HG03045 (cell line): ENCODE results near the gene DDX6.
"Not testable (repeated sequence)": the region's sequence is repeated elsewhere in the genome, so short reads cannot be mapped to it uniquely, and the experiment has no call there.

Experiments
- ATAC-seq: cut with Tn5 transposase; IDR thresholded peaks from one replicate; pipeline ENCODE4 v1.9.1; 2021; ENCODE audit warnings: mild to moderate bottlenecking, moderate library complexity; ENCODE audit not compliant: unreplicated experiment

Gene DDX6

DNA sequence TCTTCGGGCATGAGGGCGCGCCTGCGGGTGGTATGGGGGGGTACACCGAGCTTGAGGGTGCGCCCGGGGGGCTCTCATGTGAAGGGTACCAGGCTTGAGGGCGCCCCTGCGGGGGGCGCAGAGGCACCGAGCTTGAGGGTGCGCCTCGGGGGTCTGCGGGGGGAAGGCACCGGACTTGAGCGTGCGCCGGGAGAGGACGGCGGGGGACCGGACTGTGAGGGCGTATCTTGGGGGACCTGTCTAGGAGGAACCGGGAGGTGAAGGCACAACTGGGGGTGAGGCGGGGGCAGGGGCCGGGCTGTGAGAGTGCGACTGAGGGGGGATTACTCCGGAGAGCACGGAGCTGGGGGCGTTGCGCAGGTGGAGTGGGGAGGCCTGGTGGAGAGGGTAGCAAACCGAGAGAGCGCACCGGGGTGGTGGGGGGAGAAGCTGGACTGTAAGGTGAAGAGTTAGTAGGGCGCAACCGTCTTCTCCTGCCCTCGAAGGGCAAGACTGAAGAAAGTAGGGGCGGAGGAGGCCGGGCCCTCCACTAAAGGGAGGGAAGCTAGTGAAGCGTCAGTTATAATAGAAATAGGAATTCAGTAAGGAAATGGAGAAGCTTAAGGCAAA, 1.1 kb upstream of the DDX6 start:
- peak; percentile 9 for ATAC-seq

DNA sequence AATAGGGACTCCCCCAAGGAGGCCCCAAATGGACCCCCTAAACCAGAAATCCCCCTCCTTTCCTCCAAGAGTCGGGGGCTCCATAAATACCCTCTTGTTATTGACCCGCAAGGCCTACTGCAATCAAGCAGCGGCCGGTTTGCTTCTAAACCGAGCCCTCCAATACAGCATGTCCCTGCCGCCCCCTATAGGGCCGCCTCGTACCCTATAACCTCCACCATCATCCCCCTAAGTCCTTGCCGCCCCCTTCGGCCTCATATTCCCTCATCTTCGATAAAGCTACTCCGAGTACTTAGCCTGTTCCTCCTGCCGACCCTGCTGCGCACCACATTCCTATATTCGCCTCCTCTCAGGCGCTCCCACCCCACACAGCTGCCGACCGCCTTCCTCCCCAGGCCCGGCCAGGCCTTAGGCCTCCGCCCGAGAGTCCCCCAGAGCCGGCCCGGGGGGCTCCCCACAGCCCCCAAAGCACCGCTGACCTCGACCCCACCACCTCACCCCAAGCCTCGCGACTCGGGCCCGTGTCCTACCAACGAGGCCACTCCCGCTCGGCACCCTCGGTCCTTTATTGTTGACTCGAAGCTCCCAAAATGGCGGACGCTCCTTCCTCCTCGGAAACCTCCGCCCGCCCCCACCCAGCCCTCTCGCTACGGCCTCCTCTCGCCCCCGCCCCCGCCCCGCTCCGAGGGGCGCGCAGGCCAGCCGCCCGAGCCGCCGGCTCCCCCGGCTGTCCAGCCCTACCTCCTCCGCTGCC, 430 bp downstream of the DDX6 start:
- peak; percentile 22 for ATAC-seq

DNA sequence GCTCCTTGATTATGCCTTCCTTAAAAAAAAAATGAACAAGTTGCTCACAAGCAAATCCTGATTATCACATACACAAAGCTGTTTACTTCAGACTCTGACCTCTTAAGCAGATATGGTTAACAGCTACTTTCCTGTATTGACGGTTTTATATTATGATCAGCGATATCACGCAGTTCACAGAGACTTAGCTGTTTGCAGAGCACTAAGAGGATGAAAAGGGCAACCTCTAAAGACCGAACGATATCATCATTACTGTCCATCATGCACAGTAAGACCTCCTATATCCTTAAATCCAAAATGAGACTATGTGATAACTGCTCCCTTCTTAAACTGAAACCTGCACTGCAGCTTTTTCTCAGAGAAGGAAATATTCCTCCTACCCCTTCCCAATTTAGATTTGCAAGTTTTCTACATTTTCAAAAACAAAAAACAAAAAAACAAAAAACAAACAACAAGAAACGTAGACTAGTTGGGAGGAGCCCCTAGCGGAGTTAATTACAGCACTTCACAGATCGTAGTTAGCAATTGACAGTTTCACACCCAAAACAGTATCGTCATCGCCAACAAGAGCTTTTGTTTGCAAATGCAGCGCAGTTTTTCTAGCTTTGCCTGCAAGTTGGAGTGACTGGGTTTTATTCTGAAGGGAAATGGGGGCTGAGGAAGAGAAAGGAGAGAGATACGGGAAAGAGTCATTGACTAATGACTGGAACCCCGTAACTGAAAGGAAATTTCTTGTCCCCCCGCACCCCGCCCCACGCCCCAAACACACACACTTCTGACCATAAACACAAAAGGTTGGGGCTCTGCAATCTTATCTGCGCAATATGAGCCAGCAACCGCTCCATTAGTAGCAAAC, 1.2 kb downstream of the DDX6 start:
- no peak for ATAC-seq

DNA sequence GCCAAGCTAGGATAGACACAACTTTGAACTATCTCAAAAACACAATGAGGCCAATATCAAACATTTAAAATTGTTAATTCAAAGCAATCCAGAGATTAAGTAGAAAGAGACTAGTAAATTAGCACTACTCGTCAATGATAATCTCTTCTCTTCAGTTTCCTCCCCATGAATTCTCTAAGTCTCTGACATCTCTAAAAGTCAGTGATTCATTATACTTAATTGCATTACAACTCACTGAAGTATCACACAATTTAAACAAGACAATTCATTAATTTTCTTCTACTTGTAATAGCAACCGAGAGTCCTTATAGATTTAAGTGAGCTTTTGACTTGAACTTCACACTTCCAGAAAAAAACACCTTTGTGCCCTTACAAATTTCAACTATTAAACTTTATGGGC, 4.3 kb downstream of the DDX6 start:
- ATAC-seq = no peak

DNA sequence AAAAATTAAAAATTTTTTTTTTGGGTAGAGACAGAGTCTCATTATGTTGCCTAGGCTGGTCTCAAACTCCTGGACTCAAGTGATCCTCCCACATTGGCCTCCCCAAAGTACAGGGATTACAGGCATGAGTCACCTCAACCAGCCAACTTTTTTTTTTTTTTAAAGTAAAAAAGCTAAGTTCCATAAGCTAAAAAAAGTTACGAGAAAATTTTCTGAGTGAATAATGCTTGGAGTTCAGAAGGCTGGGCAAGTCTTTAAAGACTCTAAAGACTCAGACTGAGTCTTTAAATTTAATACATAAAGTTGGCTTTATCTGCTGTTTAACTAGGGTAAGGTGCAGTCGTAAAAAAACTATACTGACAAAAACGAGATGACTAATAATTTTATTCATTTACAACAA, 5.6 kb downstream of the DDX6 start:
- ATAC-seq = no peak

DNA sequence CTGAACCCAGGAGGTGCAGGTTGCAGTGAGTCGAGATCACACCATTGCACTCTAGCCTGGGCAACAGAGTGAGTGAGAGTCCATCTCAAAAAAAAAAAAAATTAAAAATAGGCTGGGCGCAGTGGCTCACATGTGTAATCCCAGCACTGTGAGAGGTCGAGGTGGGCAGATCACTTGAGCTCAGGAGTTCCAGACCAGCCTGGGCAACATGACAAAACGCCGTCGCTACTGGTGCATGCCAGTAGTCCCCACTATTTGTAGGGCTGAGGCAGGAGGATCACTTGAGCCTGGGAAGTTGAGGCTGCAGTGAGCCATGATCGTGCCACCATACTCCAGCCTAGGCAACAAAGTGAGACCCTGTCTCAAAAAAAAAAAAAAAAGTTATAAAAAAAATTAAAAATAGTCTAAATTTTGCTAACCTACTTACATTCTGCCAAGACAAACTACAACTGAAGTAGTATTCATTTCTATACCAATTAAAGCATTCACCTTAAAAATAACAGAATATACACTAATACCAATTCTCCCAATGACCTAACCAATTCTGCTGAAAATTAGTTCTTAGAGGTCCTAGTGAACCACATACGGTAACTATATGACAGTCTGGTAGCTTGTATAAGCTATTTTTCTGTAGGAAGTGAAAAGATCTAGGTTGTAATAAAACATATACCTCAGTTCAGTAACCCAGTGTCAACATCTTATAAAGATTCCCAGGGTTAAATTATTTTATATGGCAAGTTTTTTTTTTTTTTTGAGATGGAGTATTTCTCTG, 7.1 kb downstream of the DDX6 start:
- no peak for ATAC-seq

DNA sequence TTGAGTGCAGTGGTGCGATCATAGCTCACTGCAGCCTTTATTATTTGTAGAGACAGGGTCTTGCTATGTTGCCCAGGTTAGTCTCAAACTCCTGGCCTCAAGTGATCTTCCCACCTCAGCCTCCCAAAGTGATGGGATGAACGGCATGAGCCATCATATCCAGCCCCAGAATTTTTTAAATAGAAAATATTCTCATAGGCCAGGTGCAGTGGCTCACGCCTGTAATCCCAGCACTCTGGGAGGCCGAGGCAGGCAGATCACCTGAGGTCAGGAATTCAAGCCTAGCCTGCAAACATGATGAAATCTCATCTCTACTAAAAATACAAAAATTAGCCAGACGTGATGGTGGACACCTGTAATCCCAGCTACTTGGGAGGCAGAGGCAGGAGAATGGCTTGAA, 7.6 kb downstream of the DDX6 start:
- ATAC-seq = not testable (repeated sequence)

DNA sequence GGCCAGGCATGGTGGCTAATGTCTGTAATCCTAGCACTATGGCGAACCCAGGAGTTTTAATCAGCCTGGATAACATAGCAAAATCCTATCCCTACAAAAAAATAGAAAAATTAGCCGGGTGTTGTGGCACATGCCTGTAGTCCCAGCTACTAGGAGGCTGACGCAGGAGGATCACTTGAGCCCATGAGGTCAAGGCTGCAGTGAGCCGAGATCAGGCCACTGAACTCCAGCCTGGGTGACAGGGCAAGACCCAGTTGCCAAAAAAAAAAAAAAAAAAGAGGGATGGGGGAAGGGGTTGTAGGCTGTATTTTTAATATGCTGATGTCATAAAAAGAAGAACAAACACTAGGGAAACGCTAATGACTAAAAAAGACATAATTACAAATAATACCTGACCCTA, 12.1 kb downstream of the DDX6 start:
- no peak for ATAC-seq

DNA sequence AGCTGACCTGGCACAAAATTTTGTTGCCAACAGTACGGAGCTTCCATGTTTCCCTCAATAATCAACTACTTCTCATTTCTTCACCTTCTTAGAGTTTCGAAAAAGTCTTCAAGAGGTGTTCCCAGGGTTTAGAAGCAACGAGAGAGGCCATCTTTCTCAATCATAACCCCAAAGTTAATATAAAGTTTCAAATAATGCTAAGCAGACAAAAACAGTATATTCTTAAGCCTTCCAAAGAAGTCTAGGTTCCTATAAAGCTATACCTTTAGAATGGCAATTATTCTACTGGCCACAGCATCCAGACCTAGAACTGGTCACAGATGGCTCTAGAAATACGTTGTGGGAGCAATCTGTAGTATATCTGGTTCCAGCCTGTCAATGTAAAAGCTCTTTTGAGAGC, 16.9 kb downstream of the DDX6 start:
- no peak for ATAC-seq

DNA sequence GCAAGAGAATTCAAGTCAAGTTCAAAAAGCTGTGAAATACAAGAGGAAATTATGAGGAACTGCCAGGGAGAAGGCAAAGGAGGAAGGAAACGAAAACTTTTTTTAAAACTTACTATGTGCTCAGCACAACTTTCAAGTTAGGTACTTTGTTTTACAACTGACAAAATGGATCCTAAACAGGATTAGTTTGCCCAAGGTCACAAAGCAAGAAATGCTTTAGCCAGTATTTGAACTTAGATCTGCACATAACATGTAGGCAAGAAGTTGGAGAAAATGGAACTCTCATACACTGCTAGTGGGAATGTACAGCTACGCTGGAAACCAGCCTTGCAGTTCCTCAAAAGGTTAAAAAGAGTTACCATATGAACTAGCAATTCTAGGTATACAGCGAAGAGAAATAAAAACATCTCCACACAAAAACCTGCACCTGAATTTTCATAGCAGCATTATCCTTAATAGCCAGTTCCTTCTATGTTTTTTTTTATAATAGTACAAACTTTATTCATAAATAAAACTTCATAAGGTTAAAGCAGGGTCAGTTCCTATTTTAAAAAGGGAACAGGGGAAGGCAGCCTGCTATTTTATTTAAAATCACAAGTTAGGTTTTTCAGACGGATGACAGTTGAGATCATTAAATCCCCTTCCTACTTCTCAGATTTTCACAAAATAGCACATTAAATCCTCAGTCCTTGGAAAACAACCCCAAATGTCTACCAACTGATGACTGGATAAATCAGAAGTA, 19.2 kb downstream of the DDX6 start:
- no peak for ATAC-seq

DNA sequence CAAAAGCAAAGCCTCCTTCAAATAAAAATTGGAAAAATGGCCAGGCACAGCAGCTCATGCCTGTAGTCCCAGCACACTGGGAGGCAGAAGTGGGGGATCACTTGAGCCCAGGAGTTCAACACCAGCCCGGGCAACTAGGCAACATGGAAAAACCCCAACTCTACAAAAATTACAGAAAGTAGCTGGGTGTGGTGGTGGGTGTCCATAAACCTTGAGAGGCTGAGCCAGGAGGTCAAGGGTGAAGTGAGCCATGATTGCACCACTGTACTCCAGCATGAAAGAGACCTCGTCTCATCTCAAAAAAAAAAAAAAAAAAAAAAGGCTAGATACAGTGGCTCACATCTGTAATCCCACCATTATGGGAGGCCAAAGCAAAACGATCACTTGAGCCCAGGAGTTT, 22.3 kb downstream of the DDX6 start:
- ATAC-seq = no peak

DNA sequence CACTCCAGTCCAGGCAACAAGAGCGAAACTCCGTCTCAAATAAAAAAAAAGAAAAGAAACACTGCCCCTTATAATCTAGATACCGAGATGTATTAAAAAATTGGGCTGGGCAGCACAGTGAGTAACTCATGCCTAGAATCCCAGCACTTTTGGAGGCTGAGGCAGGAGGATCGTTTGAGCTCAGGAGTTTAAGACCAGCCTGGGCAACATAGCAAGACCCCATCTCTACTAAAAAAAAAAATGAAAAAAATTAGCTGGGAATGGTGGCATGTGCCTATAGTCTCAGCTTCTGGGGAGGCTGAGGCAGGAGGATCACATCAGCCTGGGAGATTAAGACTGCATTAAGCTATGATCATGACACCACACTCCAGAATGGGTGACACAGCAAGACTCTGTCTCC, 24.9 kb downstream of the DDX6 start:
- ATAC-seq = no peak

DNA sequence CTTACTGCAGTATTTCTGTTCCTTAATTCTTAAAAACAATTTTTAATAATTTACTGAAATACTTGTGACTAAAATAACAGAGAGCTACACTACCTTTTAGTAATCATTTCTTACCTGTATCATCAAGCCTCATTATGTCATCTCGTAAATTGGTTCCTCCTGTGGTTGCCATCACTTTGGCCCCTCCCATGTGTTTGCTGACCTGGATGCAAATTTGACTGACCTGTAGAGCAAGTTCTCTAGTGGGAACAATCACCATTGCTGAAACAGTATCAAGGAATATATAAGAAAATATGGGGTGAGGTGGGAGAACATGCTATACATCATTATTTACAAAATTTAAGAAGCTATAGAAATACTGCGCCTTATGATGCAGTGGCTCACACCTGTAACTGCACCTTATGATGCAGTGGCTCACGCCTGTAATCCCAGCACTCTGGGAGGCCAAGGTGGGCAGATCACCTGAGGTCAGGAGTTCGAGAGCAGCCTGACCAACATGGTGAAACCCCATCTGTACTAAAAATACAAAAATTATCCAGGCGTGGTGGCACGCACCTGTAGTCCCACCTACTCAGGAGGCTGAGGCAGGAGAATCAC, 25.8 kb downstream of the DDX6 start:
- not testable (repeated sequence) for ATAC-seq

DNA sequence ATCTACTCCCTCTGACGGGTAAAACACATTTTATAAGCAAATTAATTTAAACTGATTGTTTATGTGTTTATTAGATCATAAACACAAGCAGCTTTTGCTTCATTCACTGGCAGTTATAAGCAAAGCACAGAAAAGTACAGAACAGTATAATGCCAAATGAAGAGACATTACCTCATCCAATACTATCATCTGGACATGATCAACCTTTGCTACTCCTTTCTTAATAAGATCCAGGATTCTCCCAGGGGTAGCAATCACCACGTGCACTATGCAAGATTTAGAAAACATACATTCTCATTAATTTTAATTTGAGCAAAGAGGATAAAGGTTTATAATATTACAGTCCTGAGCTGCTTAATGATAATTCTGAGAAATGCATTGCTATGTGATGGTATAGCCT, 27.9 kb downstream of the DDX6 start:
- ATAC-seq = no peak

DNA sequence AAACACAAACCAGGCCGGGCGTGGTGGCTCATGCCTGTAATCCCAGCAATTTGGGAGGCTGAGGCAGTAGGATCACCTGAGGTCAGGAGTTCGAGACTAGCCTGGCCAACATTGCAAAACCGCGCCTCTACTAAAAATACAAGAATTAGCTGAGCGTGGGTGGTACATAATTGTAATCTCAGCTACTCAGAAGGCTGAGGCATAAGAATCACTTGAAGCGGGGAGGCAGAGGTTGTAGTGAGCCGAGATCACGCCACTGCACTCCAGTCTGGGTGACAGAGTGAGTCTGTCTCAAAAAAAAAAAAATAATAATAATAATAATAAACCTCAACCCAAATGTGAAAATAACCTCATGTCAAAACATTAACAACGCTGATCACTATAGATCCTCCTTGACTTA, 29.0 kb downstream of the DDX6 start:
- not testable (repeated sequence) for ATAC-seq

DNA sequence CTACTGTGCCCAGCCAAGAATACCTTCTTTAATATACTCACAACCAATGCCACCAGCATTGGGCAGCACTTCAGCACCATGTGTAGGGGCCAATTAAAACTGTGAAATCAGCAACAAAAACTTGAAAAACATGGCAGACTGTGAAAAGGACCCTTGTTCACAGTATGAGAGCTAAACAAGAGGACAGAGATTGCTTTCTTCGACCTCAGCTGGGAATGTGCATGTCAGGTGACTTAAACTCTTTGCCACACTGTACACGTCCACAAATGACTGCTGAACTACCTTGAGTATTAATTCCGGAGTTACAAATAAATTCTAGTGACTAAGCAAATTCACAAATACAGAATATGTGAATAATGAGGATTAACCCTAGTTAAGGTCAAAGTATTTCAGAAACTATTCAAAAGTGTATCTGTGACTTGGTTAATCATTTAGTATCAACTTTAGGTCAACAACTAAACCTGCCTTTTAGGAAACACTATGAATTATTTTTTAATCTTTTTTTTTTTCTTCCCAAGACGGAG, 33.0 kb downstream of the DDX6 start:
- ATAC-seq = no peak

DNA sequence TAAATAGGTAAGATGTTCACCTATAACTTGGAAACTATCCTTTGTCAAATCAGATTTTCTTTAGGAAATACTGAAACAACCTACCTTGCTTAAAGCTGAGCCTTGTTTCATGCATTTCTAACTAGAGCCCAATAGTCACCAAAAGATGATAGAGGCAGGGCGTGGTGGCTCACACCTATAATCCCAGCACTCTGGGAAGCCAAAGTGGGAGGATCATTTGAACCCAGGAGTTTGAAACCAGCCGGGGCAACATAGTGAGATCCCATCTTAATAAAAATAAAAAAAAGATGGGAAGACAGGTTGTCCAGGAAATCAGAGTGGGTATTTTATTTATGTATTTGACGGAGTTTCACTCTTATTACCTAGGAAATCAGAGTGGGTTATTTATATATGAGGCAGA, 38.3 kb downstream of the DDX6 start:
- no peak for ATAC-seq

DNA sequence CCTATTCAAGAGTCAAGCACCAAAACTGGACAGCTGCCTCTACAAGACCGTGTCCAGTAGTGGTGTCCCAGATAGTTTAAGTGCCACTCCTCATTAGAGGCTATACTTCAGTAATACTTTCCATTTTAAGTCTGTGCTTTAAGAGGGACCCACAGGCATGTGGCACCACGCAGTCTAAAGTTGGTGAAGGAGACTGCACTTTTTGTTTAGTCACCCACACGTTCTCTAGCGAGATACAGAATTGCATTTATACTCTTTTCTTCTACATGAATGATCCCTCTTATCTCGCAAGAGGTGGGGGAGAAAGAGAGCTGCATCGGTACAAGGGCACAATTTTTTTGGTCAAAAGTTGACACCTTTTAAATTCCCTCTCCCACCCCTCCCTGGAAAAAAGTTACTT, 41.5 kb downstream of the DDX6 start:
- ATAC-seq = no peak

DNA sequence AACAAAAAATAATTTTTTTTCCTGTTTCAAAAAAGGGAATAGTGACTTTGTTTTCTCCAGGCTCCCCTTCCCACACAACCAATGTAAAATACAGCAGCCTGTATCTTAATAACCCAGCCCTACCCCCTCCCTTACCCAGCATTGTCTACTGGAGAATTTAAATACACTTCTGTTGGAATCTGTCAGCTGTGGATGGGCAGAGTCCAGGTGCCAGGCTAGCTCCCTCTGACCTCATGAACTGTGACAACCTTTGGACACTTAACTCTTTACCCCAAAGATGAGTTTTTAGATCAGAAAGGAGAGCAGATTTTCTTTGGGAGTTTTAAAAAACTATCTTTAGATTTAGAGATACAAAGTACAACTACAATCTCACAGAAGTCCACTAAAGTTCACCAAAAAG, 42.9 kb downstream of the DDX6 start:
- ATAC-seq = no peak
